PC-9 (cell line): ENCODE data around the gene ELP6. TPM values are rescaled to one million over a fixed set of nuclear protein-coding genes. Genes with fewer than 3 reads are reported as not detected.

ENCODE experiments used
- BruUV-seq: library from RNA; stranded (reverse); fragments of 400-500 nt; replicated peaks from 2 replicates; lab custom pipeline; 2021; lab: Mats Ljungman, UMichigan
- CTCF ChIA-PET: fragments of 300-600 bp; sonication (Branson Sonifier 250); formaldehyde crosslinking; loops from one replicate; lab custom pipeline; 2022; ENCODE audit warnings: antibody characterized with exemption; lab: Charles Lee
- POLR2A ChIA-PET: fragments of 300-600 bp; sonication (Branson Sonifier 250); formaldehyde crosslinking; loops from one replicate; lab custom pipeline; 2022; ENCODE audit warnings: antibody characterized with exemption; ENCODE audit not compliant: unreplicated experiment; lab: Charles Lee
- DNase-seq, 2 experiments: peaks; one replicate each; pipeline versions ENCODE4 v3.0.0 to v3.0.0-alpha.2; 2015 to 2022; ENCODE audit warnings: mixed read lengths in 1 of 2
- H2AFZ ChIP-seq: fragments of 200-600 bp; sonication (generic); 2 replicates; pipeline ENCODE4 v1.8.1; 2017; ENCODE audit warnings: antibody characterized with exemption
- H3F3A ChIP-seq: fragments of 200-600 bp; sonication (generic); 2 replicates; pipeline ENCODE4 v1.8.1; 2017; ENCODE audit warnings: antibody characterized with exemption, mild to moderate bottlenecking, low read depth; ENCODE audit not compliant: insufficient read depth
- H3K27ac ChIP-seq: fragments of 200-600 bp; sonication (generic); 2 replicates; pipeline ENCODE4 v1.6.1; 2016; ENCODE audit warnings: mixed run types
- H3K27me3 ChIP-seq: fragments of 200-600 bp; sonication (generic); 2 replicates; pipeline ENCODE4 v1.6.1; 2016; ENCODE audit warnings: low read depth, mixed run types; ENCODE audit not compliant: insufficient read depth
- H3K36me3 ChIP-seq: fragments of 200-600 bp; sonication (generic); 2 replicates; pipeline ENCODE4 v1.6.1; 2016; ENCODE audit warnings: low read depth, mixed run types
- H3K4me1 ChIP-seq: fragments of 200-600 bp; sonication (generic); replicated peaks from 2 replicates; pipeline ENCODE4 v1.6.1; 2016; ENCODE audit warnings: mixed run types; ENCODE audit not compliant: insufficient read depth
- H3K4me2 ChIP-seq: fragments of 200-600 bp; sonication (generic); 2 replicates; pipeline ENCODE4 v1.6.1; 2017; ENCODE audit warnings: mixed run types
- H3K4me3 ChIP-seq: fragments of 200-600 bp; sonication (generic); 2 replicates; pipeline ENCODE4 v1.6.1; 2016; ENCODE audit warnings: mixed run types
- H3K79me2 ChIP-seq: fragments of 200-600 bp; sonication (generic); 2 replicates; pipeline ENCODE4 v1.6.1; 2017; ENCODE audit warnings: low read depth, mixed run types
- H3K9me2 ChIP-seq: fragments of 200-600 bp; sonication (generic); 2 replicates; pipeline ENCODE4 v1.8.1; 2017; ENCODE audit warnings: mild to moderate bottlenecking; ENCODE audit not compliant: insufficient read depth
- H3K9me3 ChIP-seq: fragments of 200-600 bp; sonication (generic); 2 replicates; pipeline ENCODE4 v1.8.1; 2016; ENCODE audit warnings: low read depth; ENCODE audit not compliant: insufficient read depth
- H4K20me1 ChIP-seq: fragments of 200-600 bp; sonication (generic); 2 replicates; pipeline ENCODE4 v1.8.1; 2017; ENCODE audit not compliant: insufficient read depth
- EZH2 ChIP-seq: fragments of 200-600 bp; sonication (generic); IDR thresholded peaks from 2 replicates; pipeline ENCODE4 v1.8.0; 2017; ENCODE audit warnings: antibody characterized with exemption, low read depth
- intact Hi-C: fragments of 100-400 bp; cut with micrococcal nuclease; formaldehyde crosslinking; loops from one replicate; pipeline ENCODE4 v1.10.0; 2022; ENCODE audit not compliant: unreplicated experiment
- total RNA-seq: library from RNA; stranded (reverse); gene quantifications from 2 replicates; pipeline ENCODE4 v1.2.3, GENCODE V29; 2021
- TF ChIP-seq, protein P1 (sequence below): fragments of 200-600 bp; sonication (generic); conservative IDR thresholded peaks from 2 replicates; pipeline ENCODE4 v1.6.1; 2017; ENCODE audit warnings: mixed run types, antibody characterized with exemption, mild to moderate bottlenecking, moderate library complexity

Gene ELP6
- total RNA-seq, 1 experiment from 2014 or later: 38.8 TPM

DNA sequence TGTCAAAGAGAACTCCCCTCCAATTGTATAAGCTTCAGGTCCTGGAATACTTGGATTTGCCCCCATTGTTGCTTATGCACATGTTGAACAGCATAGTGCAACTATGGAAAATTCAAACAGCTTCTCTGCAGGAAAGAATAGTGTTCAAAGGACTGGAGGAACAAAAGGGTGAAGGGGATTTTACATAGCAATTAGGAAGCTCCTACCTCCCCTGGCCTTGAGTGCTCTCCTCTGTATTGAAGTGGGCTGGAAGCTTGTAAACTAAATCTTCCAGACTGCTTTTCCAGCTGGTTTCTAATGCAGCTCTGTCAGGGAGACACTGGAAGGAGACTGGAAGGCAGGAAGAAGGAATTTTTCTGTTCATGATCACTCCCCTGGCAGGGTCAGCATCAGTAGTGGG lies 7.2 kb upstream of the ELP6 start:
- H3K36me3 ChIP-seq: no peaks in the 10 kb centered on the region
- H4K20me1 ChIP-seq: no peaks in the 10 kb centered on the region
- H3F3A ChIP-seq: no peaks in the 10 kb centered on the region
- H3K27ac ChIP-seq: no peak overlapping the region
- no peaks in the 10 kb centered on the region for H3K9me3 ChIP-seq
- H2AFZ ChIP-seq: no peak overlapping the region
- H3K4me3 ChIP-seq: no peak overlapping the region
- CTCF ChIA-PET: interaction anchor here (0.5 to 0.6 kb wide), 3 partner anchors 268 to 674 kb away, joined by 3 to 6 read pairs (median 3); no protein-coding TSS in a partner anchor
- intact Hi-C loops: no loop called here
- H3K9me2 ChIP-seq: no peaks in the 10 kb centered on the region
- H3K79me2 ChIP-seq: no peaks in the 10 kb centered on the region
- no peak for DNase-seq
- BruUV-seq: no TSS peak
- no peak overlapping the region for H3K4me2 ChIP-seq
- H3K27me3 ChIP-seq: no peaks in the 10 kb centered on the region
- H3K4me1 ChIP-seq: no peaks in the 10 kb centered on the region
- POLR2A ChIA-PET: interaction anchor here (0.6 kb wide), 1 partner anchor 628 kb away, joined by 3 read pairs; no protein-coding TSS in a partner anchor
- no peak for TF ChIP-seq EZH2
- TF ChIP-seq, protein P1, sequence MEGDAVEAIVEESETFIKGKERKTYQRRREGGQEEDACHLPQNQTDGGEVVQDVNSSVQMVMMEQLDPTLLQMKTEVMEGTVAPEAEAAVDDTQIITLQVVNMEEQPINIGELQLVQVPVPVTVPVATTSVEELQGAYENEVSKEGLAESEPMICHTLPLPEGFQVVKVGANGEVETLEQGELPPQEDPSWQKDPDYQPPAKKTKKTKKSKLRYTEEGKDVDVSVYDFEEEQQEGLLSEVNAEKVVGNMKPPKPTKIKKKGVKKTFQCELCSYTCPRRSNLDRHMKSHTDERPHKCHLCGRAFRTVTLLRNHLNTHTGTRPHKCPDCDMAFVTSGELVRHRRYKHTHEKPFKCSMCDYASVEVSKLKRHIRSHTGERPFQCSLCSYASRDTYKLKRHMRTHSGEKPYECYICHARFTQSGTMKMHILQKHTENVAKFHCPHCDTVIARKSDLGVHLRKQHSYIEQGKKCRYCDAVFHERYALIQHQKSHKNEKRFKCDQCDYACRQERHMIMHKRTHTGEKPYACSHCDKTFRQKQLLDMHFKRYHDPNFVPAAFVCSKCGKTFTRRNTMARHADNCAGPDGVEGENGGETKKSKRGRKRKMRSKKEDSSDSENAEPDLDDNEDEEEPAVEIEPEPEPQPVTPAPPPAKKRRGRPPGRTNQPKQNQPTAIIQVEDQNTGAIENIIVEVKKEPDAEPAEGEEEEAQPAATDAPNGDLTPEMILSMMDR: no peak

DNA sequence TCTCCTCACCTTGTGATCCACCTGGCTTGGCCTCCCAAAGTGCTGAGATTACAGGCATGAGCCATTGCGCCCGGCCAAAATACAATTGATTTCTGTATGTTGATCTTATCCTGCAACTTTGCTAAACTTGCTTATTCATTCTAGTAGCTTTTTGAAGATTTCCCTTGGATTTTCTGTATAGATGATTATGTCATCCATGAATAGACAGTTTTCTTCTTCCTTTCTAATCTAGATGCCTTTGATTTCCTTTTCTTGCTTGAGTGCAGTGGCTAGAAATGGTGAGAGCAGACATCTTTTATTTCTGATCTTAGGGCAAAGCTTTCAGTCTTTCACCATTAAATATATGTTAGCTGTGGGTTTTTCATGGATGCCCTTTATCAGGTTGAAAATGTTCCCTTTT lies 4.4 kb upstream of the ELP6 start:
- intact Hi-C loops: loop anchor here (10.0 kb wide), 2 partner anchors 573 to 823 kb away; partner anchors contain the start of gene ALS2CL
- H2AFZ ChIP-seq: no peak overlapping the region
- H4K20me1 ChIP-seq: no peaks in the 10 kb centered on the region
- DNase-seq: no peak
- BruUV-seq: no TSS peak
- ChIA-PET POLR2A (no interaction called here), CTCF (interaction anchor here (0.6 kb wide), 1 partner anchor 231 kb away, joined by 4 read pairs; no protein-coding TSS in a partner anchor)
- H3K9me2 ChIP-seq: no peaks in the 10 kb centered on the region
- no peak for TF ChIP-seq EZH2
- TF ChIP-seq, protein P1: no peak
- peaks cover 2% of the 10 kb centered on the region; the same call in 1 of the 2 replicates for H3K79me2 ChIP-seq
- H3K9me3 ChIP-seq: no peaks in the 10 kb centered on the region
- H3F3A ChIP-seq: peaks cover 8% of the 10 kb centered on the region
- H3K27me3 ChIP-seq: no peaks in the 10 kb centered on the region
- H3K36me3 ChIP-seq: no peaks in the 10 kb centered on the region
- H3K4me2 ChIP-seq: no peak overlapping the region
- H3K4me3 ChIP-seq: no peak overlapping the region
- H3K27ac ChIP-seq: no peak overlapping the region
- H3K4me1 ChIP-seq: no peaks in the 10 kb centered on the region

DNA sequence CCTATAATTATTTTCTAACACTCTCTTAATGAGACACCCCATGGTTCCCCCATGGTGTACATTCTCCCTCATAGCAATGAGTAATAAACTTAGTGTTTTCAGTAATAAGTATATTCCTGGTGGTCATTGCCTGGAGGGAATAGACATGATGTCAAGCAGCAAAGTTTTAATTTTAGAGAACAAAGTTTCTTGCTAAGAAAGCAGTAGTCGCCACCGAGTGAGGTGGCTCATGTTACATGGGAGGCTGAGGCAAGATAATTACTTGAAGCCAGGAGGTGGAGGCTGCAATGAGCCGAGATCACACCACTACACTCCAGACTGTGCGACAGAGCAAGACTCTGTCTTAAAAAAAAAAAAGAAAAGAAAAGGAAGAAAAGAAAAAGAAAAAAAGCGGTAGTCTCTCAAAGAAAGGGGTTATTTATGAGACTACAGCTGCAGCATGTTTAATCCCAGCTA lies 2.4 kb upstream of the ELP6 start:
- Histone ChIP-seq H3K4me1 (peaks cover 5% of the 10 kb centered on the region; the same call in 1 of the 2 replicates), H3K27ac (no peak overlapping the region), H2AFZ (no peak overlapping the region), H3K4me2 (no peak overlapping the region), H3K9me2 (no peaks in the 10 kb centered on the region), H3K4me3 (no peak overlapping the region), H3F3A (peaks cover 9% of the 10 kb centered on the region), H3K36me3 (no peaks in the 10 kb centered on the region), H3K27me3 (no peaks in the 10 kb centered on the region), H4K20me1 (no peaks in the 10 kb centered on the region), H3K79me2 (peaks cover 21% of the 10 kb centered on the region), H3K9me3 (no peaks in the 10 kb centered on the region)
- ChIA-PET POLR2A (no interaction called here), CTCF (no interaction called here)
- TF ChIP-seq EZH2: no peak
- TF ChIP-seq, protein P1: no peak
- DNase-seq: no peak
- intact Hi-C loops: loop anchor here (10.0 kb wide), 2 partner anchors 571 to 821 kb away; partner anchors contain the start of gene ALS2CL
- BruUV-seq: no TSS peak
